ENCODE results near the gene FAM168B. TPM values are rescaled to one million over a fixed set of nuclear protein-coding genes. Genes with fewer than 3 reads are reported as not detected.

Gene FAM168B
- total and polyA plus RNA-seq, 12 donors: 15.7 to 139 (median 95.9) TPM

DNA sequence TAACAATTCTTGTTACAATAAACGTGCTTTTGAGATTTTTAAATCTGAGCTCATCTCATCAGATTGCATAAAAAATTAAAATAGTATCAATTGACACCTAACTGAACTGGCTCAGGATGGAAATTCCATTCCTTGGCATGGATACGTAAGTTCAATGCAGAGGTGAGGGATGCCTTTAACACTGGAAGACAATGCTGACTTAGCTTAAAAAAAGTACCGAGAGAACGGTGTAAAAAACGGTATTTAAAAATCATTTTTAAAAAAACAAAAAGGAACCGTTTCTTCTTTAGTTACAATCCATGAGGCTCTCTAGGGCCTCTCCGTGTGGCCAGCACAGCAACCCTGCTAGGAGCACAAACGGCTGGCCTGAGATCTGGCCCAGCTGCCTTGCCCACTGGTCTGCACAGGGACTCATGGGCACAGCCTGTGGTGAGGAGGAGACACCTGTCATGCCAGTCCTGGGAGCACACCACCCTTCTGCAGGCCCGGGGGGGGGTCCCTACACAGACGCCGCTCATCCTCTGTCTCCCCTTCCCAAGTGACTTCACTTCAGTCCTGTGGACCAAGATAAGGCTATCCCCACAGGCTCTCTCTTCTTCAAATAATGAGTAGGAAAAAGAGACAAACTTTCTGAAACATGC, 45.2 kb downstream of the FAM168B start:
- WGBS, 4 donors: 88 to 90% (median 89%) methylated on average over 11 of the region's 11 CpGs
- intact Hi-C loops (cut with DNase I): no loop called here

DNA sequence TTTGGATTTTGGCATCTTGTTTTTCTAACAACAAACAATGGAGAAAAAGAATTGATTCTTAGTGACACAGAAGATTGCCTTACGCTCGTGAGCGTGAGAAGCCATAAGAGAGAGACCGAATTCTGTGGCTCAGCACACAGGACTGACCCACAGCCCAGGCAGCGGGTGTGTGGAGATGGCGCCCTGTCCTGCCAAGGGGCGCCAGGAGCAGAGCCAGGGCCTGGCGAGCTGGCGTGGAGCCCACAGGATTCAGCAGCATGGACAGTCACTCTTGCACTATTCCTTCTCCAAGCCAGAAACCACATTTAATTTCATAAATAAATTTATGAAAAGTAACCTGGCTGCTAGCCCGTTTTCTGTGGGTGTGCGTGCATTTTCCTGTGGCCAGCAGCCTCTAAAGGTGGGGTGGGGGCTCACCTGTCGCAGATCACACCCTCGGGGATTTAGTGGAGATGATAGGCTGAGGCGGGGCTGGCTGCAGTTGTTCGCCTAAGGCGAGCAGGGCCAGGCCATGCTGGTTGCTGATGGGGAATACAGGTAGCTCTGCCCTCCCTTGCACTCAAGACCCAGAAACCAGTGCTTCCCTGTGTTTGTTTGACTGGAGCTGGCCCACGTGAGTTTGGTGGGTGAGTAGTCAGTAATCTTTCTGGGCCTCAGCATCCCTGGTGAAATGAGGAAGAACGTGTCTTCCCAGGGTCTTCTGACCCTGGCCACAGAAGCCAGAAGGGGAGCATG, 46.2 kb downstream of the FAM168B start:
- no peak for TF ChIP-seq POLR2A (IDR thresholded peaks at IDR 0.05)
- TF ChIP-seq, protein P1, sequence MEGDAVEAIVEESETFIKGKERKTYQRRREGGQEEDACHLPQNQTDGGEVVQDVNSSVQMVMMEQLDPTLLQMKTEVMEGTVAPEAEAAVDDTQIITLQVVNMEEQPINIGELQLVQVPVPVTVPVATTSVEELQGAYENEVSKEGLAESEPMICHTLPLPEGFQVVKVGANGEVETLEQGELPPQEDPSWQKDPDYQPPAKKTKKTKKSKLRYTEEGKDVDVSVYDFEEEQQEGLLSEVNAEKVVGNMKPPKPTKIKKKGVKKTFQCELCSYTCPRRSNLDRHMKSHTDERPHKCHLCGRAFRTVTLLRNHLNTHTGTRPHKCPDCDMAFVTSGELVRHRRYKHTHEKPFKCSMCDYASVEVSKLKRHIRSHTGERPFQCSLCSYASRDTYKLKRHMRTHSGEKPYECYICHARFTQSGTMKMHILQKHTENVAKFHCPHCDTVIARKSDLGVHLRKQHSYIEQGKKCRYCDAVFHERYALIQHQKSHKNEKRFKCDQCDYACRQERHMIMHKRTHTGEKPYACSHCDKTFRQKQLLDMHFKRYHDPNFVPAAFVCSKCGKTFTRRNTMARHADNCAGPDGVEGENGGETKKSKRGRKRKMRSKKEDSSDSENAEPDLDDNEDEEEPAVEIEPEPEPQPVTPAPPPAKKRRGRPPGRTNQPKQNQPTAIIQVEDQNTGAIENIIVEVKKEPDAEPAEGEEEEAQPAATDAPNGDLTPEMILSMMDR (IDR thresholded peaks at IDR 0.05): no peak
- Histone ChIP-seq H3K27me3 (no peaks in the 10 kb centered on the region), H3K27ac (no peak overlapping the region), H3K4me1 (replicated peaks in 1 of 2) (no peaks in the 10 kb centered on the region), H3K4me3 (no peak overlapping the region), H3K9me3 (replicated peaks in 1 of 3) (no peaks in the 10 kb centered on the region), H3K36me3 (replicated peaks in 1 of 2) (peaks cover 4 to 51% of the 10 kb centered on the region in 2 donors)
- peak in 2 of 7 donors; percentile 26 to 64 for DNase-seq
- intact Hi-C loops (cut with DNase I): no loop called here
- 89 to 92% (median 92%) methylated on average over 10 to 18 of the region's 18 CpGs for WGBS, 4 donors

More for the DNA sequence above, 45.2 kb downstream of the FAM168B start:
- no peak for TF ChIP-seq POLR2A (IDR thresholded peaks at IDR 0.05)
- TF ChIP-seq, protein P1 (IDR thresholded peaks at IDR 0.05): no peak
- no peaks in the 10 kb centered on the region for H3K4me1 ChIP-seq (replicated peaks in 1 of 2)
- DNase-seq: peak in 1 of 7 donors; percentile 3
- H3K4me3 ChIP-seq: no peak overlapping the region
- H3K36me3 ChIP-seq (replicated peaks in 1 of 2): peaks cover 4 to 61% of the 10 kb centered on the region in 2 donors
- no peaks in the 10 kb centered on the region for H3K27me3 ChIP-seq
- H3K9me3 ChIP-seq (replicated peaks in 1 of 3): no peaks in the 10 kb centered on the region
- no peak overlapping the region for H3K27ac ChIP-seq

DNA sequence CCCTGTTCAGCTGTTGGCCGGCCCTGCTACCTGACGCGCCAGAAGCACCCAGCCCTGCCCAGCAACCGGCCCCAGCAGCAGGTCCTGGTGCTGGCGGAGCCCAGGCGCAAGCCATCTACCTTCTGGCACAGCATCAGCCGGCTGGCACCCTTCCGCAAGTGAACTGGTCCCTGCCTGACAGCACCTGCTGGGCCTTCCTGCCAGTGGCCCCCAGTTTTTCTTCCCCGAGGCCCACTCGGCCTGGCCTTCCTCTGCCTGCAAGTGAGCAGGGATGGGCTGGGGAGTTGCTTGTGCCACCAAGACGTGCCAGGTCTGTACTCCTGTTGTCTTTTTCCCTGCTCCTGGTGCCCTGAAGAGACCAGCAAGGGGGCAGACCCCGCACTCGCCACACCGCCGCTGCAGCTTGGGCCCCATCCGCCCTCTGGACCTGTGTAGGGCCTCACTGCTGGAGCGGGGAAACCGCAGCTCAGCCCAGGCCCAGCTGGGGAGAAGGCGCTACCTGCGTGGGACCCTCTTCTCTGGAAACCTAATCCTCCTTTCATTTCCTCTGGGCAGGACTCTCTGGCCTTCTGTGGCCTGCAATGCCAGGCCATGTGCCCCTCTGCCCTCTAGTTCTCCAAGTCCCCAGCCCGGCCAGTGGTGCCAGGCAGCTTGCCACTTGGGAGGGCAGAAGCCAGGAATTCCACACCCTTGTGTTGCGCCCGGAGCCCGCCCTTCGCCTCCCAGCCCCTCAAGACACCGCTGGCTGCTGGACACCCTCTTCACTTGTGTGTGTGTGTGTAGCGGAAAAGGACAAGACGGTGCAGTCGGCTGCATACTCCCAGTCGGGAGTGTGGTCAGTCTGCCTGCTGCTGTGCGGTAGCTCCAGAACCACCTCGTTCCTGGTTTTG, 47.0 kb downstream of the FAM168B start:
- H3K4me1 ChIP-seq (replicated peaks in 1 of 2): no peaks in the 10 kb centered on the region
- no peaks in the 10 kb centered on the region for H3K9me3 ChIP-seq (replicated peaks in 1 of 3)
- no peak overlapping the region for H3K4me3 ChIP-seq
- no peak for TF ChIP-seq POLR2A (IDR thresholded peaks at IDR 0.05)
- TF ChIP-seq, protein P1 (IDR thresholded peaks at IDR 0.05): no peak
- peaks cover 0 to 43% of the 10 kb centered on the region in 2 donors for H3K36me3 ChIP-seq (replicated peaks in 1 of 2)
- H3K27ac ChIP-seq: no peak overlapping the region
- peak in 2 of 7 donors; percentile 16 to 52 for DNase-seq
- no peaks in the 10 kb centered on the region for H3K27me3 ChIP-seq
- 86 to 95% (median 93%) methylated on average over 16 to 32 of the region's 32 CpGs for WGBS, 4 donors
- intact Hi-C loops (cut with DNase I): no loop called here

Measured in adrenal gland (tissue), 12 donors.